Measurements from ENCODE around the gene EPGN.
"Not testable (repeated sequence)": the region's sequence is repeated elsewhere in the genome, so short reads cannot be mapped to it uniquely, and the experiment has no call there.

The EPGN gene

GRCh38 chr4:74340421-74340820 lies 32.2 kb downstream of the EPGN start:
- not testable (repeated sequence) for DNase-seq (ENCODE audit: low read depth)

GRCh38 chr4:74344031-74344430 lies 35.8 kb downstream of the EPGN start:
- no peak for DNase-seq (ENCODE audit: low read depth)

DNA sequence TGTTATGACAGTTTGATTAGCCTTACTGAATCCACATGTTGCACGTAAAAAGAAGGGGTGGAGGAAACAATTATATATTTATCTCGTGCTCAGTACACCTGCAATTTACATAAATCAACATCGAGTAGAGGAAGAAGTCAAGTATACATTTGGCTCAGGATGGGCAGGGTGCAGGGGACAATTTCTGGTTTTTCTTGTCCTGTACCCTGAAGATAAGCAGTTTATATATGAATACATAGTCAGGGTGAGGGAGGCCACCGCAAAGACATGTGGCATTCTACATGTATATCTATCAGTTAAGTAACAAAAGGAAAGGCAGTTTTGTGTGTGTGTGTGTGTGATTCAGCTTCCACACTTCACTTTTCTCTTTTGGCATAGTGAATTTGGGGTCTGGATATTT lies 45.6 kb downstream of the EPGN start:
- no peak for DNase-seq (ENCODE audit: low read depth)

DNA sequence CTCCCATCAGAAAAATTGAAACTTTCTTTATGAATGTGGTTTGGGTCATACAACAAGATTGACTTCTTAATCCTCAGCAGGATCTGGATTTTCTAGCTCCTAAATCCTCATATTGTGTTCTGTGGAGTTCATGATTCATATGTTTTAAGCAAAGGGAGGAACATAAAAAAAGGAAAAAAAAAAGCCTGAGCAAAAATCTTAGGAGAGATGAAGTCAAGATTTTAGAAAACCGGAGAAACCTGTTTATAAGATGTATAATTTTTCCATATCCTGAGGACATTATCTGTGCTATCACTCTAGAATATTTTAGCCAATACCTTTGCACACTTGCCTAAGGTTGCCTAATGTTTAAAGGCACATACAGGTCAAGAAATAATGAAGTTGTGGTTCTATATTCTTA lies 49.7 kb downstream of the EPGN start:
- no peak for DNase-seq (ENCODE audit: low read depth)

- DNase-seq (ENCODE audit: low read depth), result no peak
Measured at GRCh38 chr4:74361671-74362070, 53.4 kb downstream of the EPGN start.

- no peak for DNase-seq (ENCODE audit: low read depth)
Measured at GRCh38 chr4:74362347-74362746, 54.1 kb downstream of the EPGN start.

GRCh38 chr4:74364256-74364651 lies 56.0 kb downstream of the EPGN start:
- DNase-seq (ENCODE audit: low read depth), result no peak

- no peak for DNase-seq (ENCODE audit: low read depth)
Measured at GRCh38 chr4:74364652-74365491, 56.6 kb downstream of the EPGN start, which contains the start of gene EREG. Gene EREG (plus strand): TSS chr4:74365145. CDS start chr4:74365309, 164 bp downstream.

DNA sequence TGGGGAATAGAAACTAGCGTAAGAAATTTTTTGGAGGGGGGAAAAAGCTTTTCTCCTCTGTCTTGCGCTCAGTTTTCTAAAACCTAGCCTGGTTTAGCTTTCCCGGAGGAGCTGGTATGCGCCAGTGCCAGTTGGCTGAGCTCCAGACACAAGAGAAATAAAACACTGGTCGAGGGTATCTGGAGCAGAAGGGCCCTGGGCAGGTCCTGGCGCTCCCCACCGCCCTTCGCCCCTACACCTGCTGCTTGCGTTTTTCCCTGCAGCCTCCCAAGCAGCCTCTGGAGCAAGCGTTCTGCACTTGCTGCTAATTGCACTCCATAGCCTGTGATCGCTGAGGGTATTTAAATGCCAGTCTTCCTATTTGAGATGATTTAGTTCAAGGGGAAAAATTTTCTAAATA lies 57.5 kb downstream of the EPGN start:
- DNase-seq (ENCODE audit: low read depth), result no peak

Measured in stimulated activated CD8-positive, alpha-beta memory T cell treated with anti-CD3 and anti-CD28 coated beads, Interleukin-15, amount 100 ng/mL, for 1 hour (primary cell).